HepG2 (cell line): Measurements from ENCODE around the gene SBK3.

Experiments used
- FOXP1 ChIP-seq, 2 experiments: fragments of 450-650 bp in 1 of 2; IDR thresholded peaks; 2 replicates each; pipeline ENCODE4 v1.6.1; 2017 to 2018; ENCODE audit warnings: antibody characterized with exemption in 1 of 2
- MAZ ChIP-seq, 2 experiments: sonication (generic) in 1 of 2; formaldehyde crosslinking in 1 of 2; IDR thresholded peaks; 2 replicates each; pipeline versions ENCODE4 v1.5.0 to v1.6.1; 2012 to 2020; ENCODE audit warnings: low read depth in 2 of 2, mild to moderate bottlenecking in 2 of 2, borderline replicate concordance in 1 of 2, improper control_type of control experiment in 1 of 2, low read length in 1 of 2, missing genetic modification reagents in 1 of 2, moderate library complexity in 1 of 2
- NFE2 ChIP-seq: sonication (generic); formaldehyde crosslinking; IDR thresholded peaks from 2 replicates; pipeline ENCODE4 v1.4.0; 2020; ENCODE audit warnings: missing genetic modification reagents
- NRL ChIP-seq: sonication (generic); formaldehyde crosslinking; IDR thresholded peaks from 2 replicates; pipeline ENCODE4 v1.5.0; 2020; ENCODE audit warnings: missing genetic modification reagents, mild to moderate bottlenecking, moderate library complexity, borderline replicate concordance
- POLR2AphosphoS5 ChIP-seq: IDR thresholded peaks from 2 replicates; pipeline ENCODE4 v1.6.1; 2012; ENCODE audit warnings: low read depth, low read length
- ZNF354B ChIP-seq: sonication (generic); formaldehyde crosslinking; IDR thresholded peaks from 2 replicates; pipeline ENCODE4 v1.8.0; 2022; ENCODE audit warnings: mild to moderate bottlenecking, missing genetic modification reagents
- TF ChIP-seq, protein P1 (sequence below): IDR thresholded peaks from 2 replicates; pipeline ENCODE4 v1.6.1; 2016; ENCODE audit warnings: mild to moderate bottlenecking

DNA sequence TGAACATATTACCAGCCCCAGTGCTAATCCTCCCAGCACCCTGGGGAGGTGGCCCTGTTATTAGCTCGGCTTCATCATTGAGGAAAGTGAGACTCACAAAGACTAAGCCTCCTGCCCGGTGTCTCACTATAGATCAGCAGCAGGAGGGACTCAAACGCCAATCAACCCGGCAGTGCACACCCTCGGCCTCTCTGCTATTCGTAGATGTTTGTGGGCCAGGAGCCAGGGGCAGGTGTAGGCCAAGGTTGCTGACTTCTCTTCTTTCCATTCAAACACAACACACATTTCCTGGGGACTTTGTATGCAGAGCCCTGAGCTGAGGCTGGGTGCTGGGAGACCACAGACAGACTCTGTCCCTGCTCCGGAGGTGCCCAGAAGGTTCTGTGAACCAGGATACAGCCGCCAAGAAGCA is 9.4 kb upstream of the SBK3 start:
- TF ChIP-seq ZNF354B (CRISPR knock-in tag) = no peak
- no peak for TF ChIP-seq MAZ (IDR thresholded peaks at IDR 0.05; ENCODE audit: borderline replicate concordance, low read depth, low read length)
- TF ChIP-seq MAZ (CRISPR knock-in tag; IDR thresholded peaks at IDR 0.05; ENCODE audit: low read depth) = no peak
- no peak for TF ChIP-seq POLR2AphosphoS5
- no peak for TF ChIP-seq NRL (CRISPR knock-in tag)
- TF ChIP-seq NFE2 (CRISPR knock-in tag) = no peak
- no peak for TF ChIP-seq FOXP1 (IDR thresholded peaks at IDR 0.05)
- no peak for TF ChIP-seq FOXP1 (CRISPR knock-in tag; IDR thresholded peaks at IDR 0.05)
- TF ChIP-seq, protein P1, sequence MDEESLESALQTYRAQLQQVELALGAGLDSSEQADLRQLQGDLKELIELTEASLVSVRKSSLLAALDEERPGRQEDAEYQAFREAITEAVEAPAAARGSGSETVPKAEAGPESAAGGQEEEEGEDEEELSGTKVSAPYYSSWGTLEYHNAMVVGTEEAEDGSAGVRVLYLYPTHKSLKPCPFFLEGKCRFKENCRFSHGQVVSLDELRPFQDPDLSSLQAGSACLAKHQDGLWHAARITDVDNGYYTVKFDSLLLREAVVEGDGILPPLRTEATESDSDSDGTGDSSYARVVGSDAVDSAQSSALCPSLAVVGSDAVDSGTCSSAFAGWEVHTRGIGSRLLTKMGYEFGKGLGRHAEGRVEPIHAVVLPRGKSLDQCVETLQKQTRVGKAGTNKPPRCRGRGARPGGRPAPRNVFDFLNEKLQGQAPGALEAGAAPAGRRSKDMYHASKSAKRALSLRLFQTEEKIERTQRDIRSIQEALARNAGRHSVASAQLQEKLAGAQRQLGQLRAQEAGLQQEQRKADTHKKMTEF (CRISPR knock-in tag) = no peak
